B cell (primary cell): ENCODE results near the gene STXBP1. TPM values are rescaled to one million over a fixed set of nuclear protein-coding genes. Genes with fewer than 3 reads are reported as not detected.
A peak's percentile ranks its signal among the peaks of the same experiment; 100 is the strongest.

ENCODE experiments used
- ATAC-seq: fragments of 200-7000 bp; cut with Tn5 transposase; one replicate; pipeline ENCODE4 v1.10.0; 2021; ENCODE audit warnings: low read depth, mild to moderate bottlenecking, moderate number of reproducible peaks, moderate library complexity
- CTCF ChIA-PET: fragments of 350-600 bp; sonication (Branson Sonifier 250); formaldehyde crosslinking; loops from one replicate; lab custom pipeline; 2021; ENCODE audit warnings: antibody characterized with exemption, inconsistent platforms; lab: Charles Lee
- POLR2A ChIA-PET: fragments of 350-600 bp; sonication (Branson Sonifier 250); formaldehyde crosslinking; loops from one replicate; lab custom pipeline; 2021; ENCODE audit warnings: antibody characterized with exemption; lab: Charles Lee
- DNase-seq: peaks from one replicate; pipeline ENCODE4 v3.0.0; 2013
- H2AFZ ChIP-seq: 2 replicates; pipeline ENCODE4 v1.6.1; 2012; ENCODE audit warnings: mild to moderate bottlenecking, low read depth, low read length; ENCODE audit not compliant: insufficient read depth, poor library complexity, severe bottlenecking
- H3K27ac ChIP-seq, 2 donors: 1 replicate in 1 of 2; 2 replicates in 1 of 2; pipeline ENCODE4 v1.5.1; 2012 to 2013; ENCODE audit warnings: low read length in 2 of 2, mild to moderate bottlenecking in 2 of 2, moderate library complexity in 1 of 2
- H3K27me3 ChIP-seq, 4 experiments: fragments of 200-600 bp in 1 of 4; sonication (generic) in 1 of 4; replicated peaks in 1 of 4; 1 replicate in 2 of 4; 2 replicates in 2 of 4; pipeline versions ENCODE4 v1.6.1 to v1.7.0; 2013 to 2016; ENCODE audit warnings: low read length in 3 of 4, mild to moderate bottlenecking in 2 of 4, mixed read lengths in 1 of 4, moderate library complexity in 1 of 4; ENCODE audit not compliant: insufficient read depth in 4 of 4, control insufficient read depth in 3 of 4; ENCODE audit errors: control extremely low read depth in 1 of 4
- H3K36me3 ChIP-seq, 2 experiments: replicated peaks in 1 of 2; 1 replicate in 1 of 2; 2 replicates in 1 of 2; pipeline versions ENCODE4 v1.6.1 to v1.7.1; 2013; ENCODE audit warnings: low read length in 1 of 2; ENCODE audit not compliant: insufficient read depth in 2 of 2, control insufficient read depth in 1 of 2; ENCODE audit errors: control extremely low read depth in 1 of 2, extremely low read depth in 1 of 2
- H3K4me1 ChIP-seq, 2 donors: fragments of 200-600 bp in 1 of 2; sonication (generic) in 1 of 2; 1 replicate in 1 of 2; 2 replicates in 1 of 2; pipeline versions ENCODE4 v1.5.1 to v1.6.1; 2013 to 2017; ENCODE audit warnings: low read length in 2 of 2; ENCODE audit not compliant: control insufficient read depth in 2 of 2, insufficient read depth in 2 of 2
- H3K4me2 ChIP-seq: replicated peaks from 2 replicates; pipeline ENCODE3; 2012; ENCODE audit warnings: mild to moderate bottlenecking, low read depth, low read length; ENCODE audit not compliant: poor library complexity, severe bottlenecking
- H3K4me3 ChIP-seq, 5 experiments: fragments of 200-600 bp in 1 of 5; sonication (generic) in 1 of 5; 1 replicate in 3 of 5; 2 replicates in 2 of 5; pipeline versions ENCODE4 v1.5.1 to v1.7.0; 2011 to 2016; ENCODE audit warnings: low read length in 4 of 5, mild to moderate bottlenecking in 4 of 5, low read depth in 2 of 5, control low read depth in 1 of 5, moderate library complexity in 1 of 5; ENCODE audit not compliant: insufficient read depth in 1 of 5; ENCODE audit errors: control extremely low read depth in 1 of 5, extremely low read depth in 1 of 5
- H3K79me2 ChIP-seq: fragments of 200-600 bp; sonication (generic); one replicate; pipeline ENCODE4 v1.6.0; 2016; ENCODE audit warnings: low read length; ENCODE audit not compliant: control insufficient read depth, insufficient read depth
- H3K9ac ChIP-seq: fragments of 200-600 bp; sonication (generic); 2 replicates; pipeline ENCODE4 v1.6.1; 2017; ENCODE audit warnings: mild to moderate bottlenecking, low read length, moderate library complexity
- H3K9me3 ChIP-seq, 3 donors: one replicate each; pipeline versions ENCODE4 v1.6.1 to v1.7.1; 2013; ENCODE audit warnings: low read length in 2 of 3; ENCODE audit not compliant: control insufficient read depth in 2 of 3, insufficient read depth in 1 of 3; ENCODE audit errors: control extremely low read depth in 1 of 3
- H4K20me1 ChIP-seq: 2 replicates; pipeline ENCODE4 v1.6.0; 2012; ENCODE audit warnings: mild to moderate bottlenecking, low read length; ENCODE audit not compliant: insufficient read depth, control insufficient read depth, poor library complexity, severe bottlenecking
- H3K27ac Mint-ChIP-seq: one replicate; pipeline ENCODE4 v1.8.0; 2021; ENCODE audit warnings: mixed read lengths
- H3K27me3 Mint-ChIP-seq: one replicate; pipeline ENCODE4 v1.8.0; 2021; ENCODE audit warnings: mixed read lengths
- H3K4me1 Mint-ChIP-seq: one replicate; pipeline ENCODE4 v1.8.0; 2021; ENCODE audit warnings: mixed read lengths
- H3K4me3 Mint-ChIP-seq: one replicate; pipeline ENCODE4 v1.8.0; 2021; ENCODE audit warnings: mixed read lengths
- H3K9me3 Mint-ChIP-seq: one replicate; pipeline ENCODE4 v1.8.0; 2022; ENCODE audit warnings: mixed read lengths; ENCODE audit not compliant: insufficient read depth
- CTCF ChIP-seq: fragments of 200-600 bp; IDR thresholded peaks from one replicate; pipeline ENCODE4 v1.8.0; 2022; ENCODE audit warnings: antibody characterized with exemption, mild to moderate bottlenecking
- EZH2 ChIP-seq: IDR thresholded peaks from 2 replicates; pipeline ENCODE4 v1.6.1; 2012; ENCODE audit warnings: borderline replicate concordance, low read depth, mild to moderate bottlenecking, moderate library complexity, low read length; ENCODE audit not compliant: insufficient read depth, poor library complexity, severe bottlenecking
- WGBS: methylation state at CpG from one replicate; pipeline ENCODE4 v1.1.5; 2013; ENCODE audit warnings: missing lambda C conversion rate; ENCODE audit not compliant: insufficient coverage; 5-methylcytosine and 5-hydroxymethylcytosine counted together
- intact Hi-C: fragments of 100-400 bp; cut with micrococcal nuclease; formaldehyde crosslinking; loops from one replicate; pipeline ENCODE4 v1.10.0; 2022
- polyA plus RNA-seq: library from polyadenylated mRNA; depleted of rRNA; stranded (reverse); fragments of >200 nt; gene quantifications from 2 replicates; pipeline ENCODE4 v1.2.3, GENCODE V29; 2012
- total RNA-seq, 2 donors: library from RNA; stranded (reverse); fragments of 120-200 nt in 1 of 2; gene quantifications; 1 replicate in 1 of 2; 2 replicates in 1 of 2; pipeline versions ENCODE4 v1.2.3 to v1.2.4, GENCODE V29; 2013 to 2022

Gene STXBP1
- total and polyA plus RNA-seq, 2 donors (not counting 1 experiment from before 2014, with no cell fraction given), result 0.62 TPM; not detected in 1

GRCh38 chr9:127566351-127567001 is 45.6 kb upstream of the STXBP1 start:
- Histone ChIP-seq H3K9me3 (peaks cover 0 to 3% (median 0%) of the 10 kb centered on the region in 3 donors), H3K27ac (no peak overlapping the region), H4K20me1 (no peaks in the 10 kb centered on the region), H3K79me2 (no peaks in the 10 kb centered on the region), H3K36me3 (no peaks in the 10 kb centered on the region), H3K27me3 (peaks cover 0 to 11% (median under 1%) of the 10 kb centered on the region in 4 experiments), H3K9ac (no peak overlapping the region), H3K4me1 (peaks cover 18 to 24% of the 10 kb centered on the region in 2 donors), H3K4me3 (no peak overlapping the region), H3K4me2 (no peak overlapping the region), H2AFZ (no peak overlapping the region)
- intact Hi-C loops, result loop anchor here (5.0 kb wide), 1 partner anchor 151 kb away; the partner anchor contains the start of genes PTRH1 and TTC16
- peaks cover 8% of the 10 kb centered on the region for H3K27me3 Mint-ChIP-seq
- ChIA-PET POLR2A (no interaction called here), CTCF (no interaction called here)
- ATAC-seq (no peak), DNase-seq (no peak)
- no peaks in the 10 kb centered on the region for H3K9me3 Mint-ChIP-seq
- no peak overlapping the region for H3K27ac Mint-ChIP-seq
- no peak overlapping the region for H3K4me3 Mint-ChIP-seq
- peaks cover 14% of the 10 kb centered on the region for H3K4me1 Mint-ChIP-seq
- WGBS, result 97% methylated on average over 8 of the region's 11 CpGs
- TF ChIP-seq CTCF, result no peak
- no peak for TF ChIP-seq EZH2

GRCh38 chr9:127567035-127567729 is 44.9 kb upstream of the STXBP1 start:
- H3K9me3 Mint-ChIP-seq, result no peaks in the 10 kb centered on the region
- Histone ChIP-seq H3K36me3 (no peaks in the 10 kb centered on the region), H3K9me3 (peaks cover 0 to 3% (median 0%) of the 10 kb centered on the region in 3 donors), H4K20me1 (no peaks in the 10 kb centered on the region), H3K9ac (no peak overlapping the region), H3K4me3 (no peak overlapping the region), H3K27ac (no peak overlapping the region), H3K4me1 (peaks cover 18 to 24% of the 10 kb centered on the region in 2 donors), H2AFZ (no peak overlapping the region), H3K4me2 (no peak overlapping the region), H3K27me3 (peaks cover 0 to 11% (median under 1%) of the 10 kb centered on the region in 4 experiments), H3K79me2 (no peaks in the 10 kb centered on the region)
- H3K27me3 Mint-ChIP-seq, result peaks cover 4% of the 10 kb centered on the region
- DNase-seq (no peak), ATAC-seq (no peak)
- no peak for TF ChIP-seq EZH2
- TF ChIP-seq CTCF, result no peak
- ChIA-PET CTCF (interaction anchor here (0.5 kb wide), 1 partner anchor 197 kb away, joined by 3 read pairs; no protein-coding TSS in a partner anchor), POLR2A (no interaction called here)
- H3K4me3 Mint-ChIP-seq, result peak overlapping the region; percentile 42
- H3K27ac Mint-ChIP-seq, result no peak overlapping the region
- H3K4me1 Mint-ChIP-seq, result peaks cover 14% of the 10 kb centered on the region
- 82% methylated on average over 10 of the region's 16 CpGs for WGBS
- intact Hi-C loops, result loop anchor here (5.0 kb wide), 1 partner anchor 150 kb away; the partner anchor contains the start of genes PTRH1 and TTC16
